Parathyroid adenoma (tissue), 2 donors: ENCODE results near the gene TRPV5.

Experiments
- H2AFZ ChIP-seq: fragments of 300-600 bp; sonication (generic); one replicate; pipeline ENCODE4 v1.7.0; 2017; ENCODE audit warnings: antibody characterized with exemption, mild to moderate bottlenecking
- H3K27ac ChIP-seq: fragments of 300-600 bp; sonication (generic); one replicate; pipeline ENCODE4 v1.7.0; 2017
- H3K27me3 ChIP-seq: fragments of 300-600 bp; sonication (generic); one replicate; pipeline ENCODE4 v1.7.0; 2017; ENCODE audit warnings: low read length; ENCODE audit not compliant: control insufficient read depth, insufficient read depth
- H3K36me3 ChIP-seq: fragments of 300-600 bp; sonication (generic); one replicate; pipeline ENCODE4 v1.7.0; 2017; ENCODE audit warnings: low read length; ENCODE audit not compliant: control insufficient read depth, insufficient read depth
- H3K4me1 ChIP-seq: fragments of 300-600 bp; sonication (generic); one replicate; pipeline ENCODE4 v1.7.0; 2017; ENCODE audit warnings: control low read depth
- H3K4me2 ChIP-seq: fragments of 300-600 bp; sonication (generic); one replicate; pipeline ENCODE4 v1.7.0; 2017; ENCODE audit warnings: low read length
- H3K4me3 ChIP-seq: fragments of 300-600 bp; sonication (generic); one replicate; pipeline ENCODE4 v1.7.0; 2017; ENCODE audit warnings: low read depth, low read length
- H3K79me2 ChIP-seq: fragments of 300-600 bp; sonication (generic); one replicate; pipeline ENCODE4 v1.7.0; 2017; ENCODE audit warnings: control low read depth
- H3K9ac ChIP-seq: fragments of 300-600 bp; sonication (generic); one replicate; pipeline ENCODE4 v1.7.0; 2017; ENCODE audit warnings: mild to moderate bottlenecking
- H3K9me3 ChIP-seq: fragments of 300-600 bp; sonication (generic); one replicate; pipeline ENCODE4 v1.7.0; 2017; ENCODE audit warnings: low read length; ENCODE audit not compliant: control insufficient read depth
- CTCF ChIP-seq: fragments of 300-600 bp; sonication (generic); IDR thresholded peaks from one replicate; pipeline ENCODE4 v1.7.0; 2017; ENCODE audit warnings: antibody characterized with exemption, mild to moderate bottlenecking
- donor health status: primary hyperparathyroidism.

TRPV5 gene

DNA sequence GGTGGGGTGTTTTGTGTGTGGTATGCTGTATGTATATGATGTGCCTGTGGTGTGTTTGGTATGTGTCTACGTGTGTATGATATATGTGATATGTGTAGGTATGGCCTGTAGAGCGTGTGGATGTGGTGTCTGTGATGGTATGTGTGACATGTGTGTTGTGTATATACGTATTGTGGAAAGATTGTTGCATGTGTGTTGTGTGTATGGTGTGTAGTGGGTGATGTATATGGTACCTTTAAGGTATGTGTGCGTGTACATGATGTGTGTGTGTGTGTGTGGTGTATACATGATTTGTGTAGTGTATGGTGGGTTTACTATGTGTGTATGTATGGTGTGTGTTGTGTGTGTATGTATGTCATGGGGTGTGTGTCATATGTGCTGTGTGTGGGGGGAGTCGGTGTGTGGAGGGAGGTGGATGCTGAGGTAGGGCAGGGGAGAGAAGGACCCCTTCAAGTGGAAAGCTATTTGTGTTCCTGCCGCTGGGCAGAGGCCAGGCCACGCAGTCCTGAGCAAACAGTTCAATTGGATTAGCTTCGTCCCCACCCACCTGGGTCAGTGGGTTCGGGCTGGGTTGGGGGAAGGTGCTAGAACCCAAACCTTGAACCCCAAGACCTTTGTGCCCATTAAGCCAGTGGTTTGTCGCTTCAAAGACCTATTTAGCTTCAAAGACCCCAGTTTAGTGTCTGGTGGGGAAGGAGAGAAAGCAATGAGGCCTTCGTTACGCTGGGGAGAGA is 46.1 kb downstream of the TRPV5 start:
- Histone ChIP-seq H3K4me1 (peaks cover 6% of the 10 kb centered on the region), H3K36me3 (no peaks in the 10 kb centered on the region), H3K4me2 (no peak overlapping the region), H2AFZ (no peak overlapping the region), H3K27me3 (no peaks in the 10 kb centered on the region), H3K79me2 (no peaks in the 10 kb centered on the region), H3K9ac (no peak overlapping the region), H3K9me3 (no peaks in the 10 kb centered on the region), H3K27ac (no peak overlapping the region), H3K4me3 (no peak overlapping the region)
- no peak for TF ChIP-seq CTCF

- H3K27me3 ChIP-seq = no peaks in the 10 kb centered on the region
- TF ChIP-seq CTCF = no peak
Measured at GRCh38 chr7:142886866-142887265, 46.7 kb downstream of the TRPV5 start.

DNA sequence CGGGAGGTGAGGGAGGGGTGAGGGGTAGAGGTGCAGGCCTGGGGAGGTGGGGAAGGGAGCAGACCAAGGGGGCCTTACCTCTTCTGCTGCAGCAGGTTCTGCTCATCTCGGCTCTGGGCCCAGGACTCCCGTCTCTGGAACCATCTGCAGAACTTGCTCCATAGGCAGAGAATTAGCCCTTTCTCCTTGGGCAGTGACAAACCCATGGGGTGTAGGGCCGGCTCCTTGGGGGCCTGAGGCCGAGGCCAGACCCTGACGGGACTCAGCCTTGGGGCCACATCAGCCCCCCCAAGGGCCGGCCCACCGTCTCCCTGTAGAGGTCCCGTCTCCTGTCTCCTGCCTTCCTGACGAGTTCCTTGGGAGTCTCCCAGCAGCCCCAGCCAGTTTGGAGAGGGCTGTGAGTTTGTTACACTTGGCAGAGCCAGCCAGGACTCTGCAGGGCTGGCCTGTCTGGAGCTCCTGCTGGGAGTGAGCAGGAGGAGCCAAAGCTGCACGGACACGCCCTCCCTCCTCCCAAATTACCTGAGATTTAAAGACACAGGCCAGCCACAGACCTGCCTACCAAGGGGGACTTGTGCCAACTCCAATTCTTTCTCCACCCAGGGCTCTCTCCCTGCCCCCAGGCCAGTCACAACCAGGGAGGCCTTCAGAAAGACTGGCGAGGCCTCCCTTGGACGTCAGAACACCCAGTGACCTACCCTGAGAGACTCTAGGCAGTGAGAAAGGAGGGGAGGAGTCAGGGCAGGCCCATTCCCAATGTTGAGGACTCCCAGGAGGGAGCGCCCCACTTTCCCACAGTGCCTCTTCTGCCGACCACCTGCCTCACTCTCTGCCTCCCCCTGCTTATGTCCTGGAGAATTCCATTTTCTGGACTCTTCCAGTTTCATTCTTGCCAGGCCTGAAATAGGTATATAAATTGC is 48.0 kb downstream of the TRPV5 start, which contains the start of gene TRPV6:
TRPV6 (minus strand) TSS at position 435 of the 920 bp plus-strand sequence.
- H3K9me3 ChIP-seq = no peaks in the 10 kb centered on the region
- no peaks in the 10 kb centered on the region for H3K79me2 ChIP-seq
- H3K36me3 ChIP-seq = no peaks in the 10 kb centered on the region
- no peak within 1 kb of the TSS for H3K4me3 ChIP-seq
- TF ChIP-seq CTCF = no peak
- H3K27me3 ChIP-seq = no peaks in the 10 kb centered on the region
- H2AFZ ChIP-seq = peak within 1 kb of the TSS; percentile 84
- no peak within 1 kb of the TSS for H3K4me2 ChIP-seq
- H3K27ac ChIP-seq = no peak within 1 kb of the TSS
- peaks cover 6% of the 10 kb centered on the region for H3K4me1 ChIP-seq
- no peak within 1 kb of the TSS for H3K9ac ChIP-seq

More at GRCh38 chr7:142886866-142887265, 46.7 kb downstream of the TRPV5 start:
- Histone ChIP-seq H3K4me2 (no peak overlapping the region), H3K27ac (no peak overlapping the region), H2AFZ (no peak overlapping the region), H3K79me2 (no peaks in the 10 kb centered on the region), H3K9ac (no peak overlapping the region), H3K4me1 (peaks cover 6% of the 10 kb centered on the region), H3K36me3 (no peaks in the 10 kb centered on the region), H3K9me3 (no peaks in the 10 kb centered on the region), H3K4me3 (no peak overlapping the region)

- H3K9me3 ChIP-seq = no peaks in the 10 kb centered on the region
- no peak overlapping the region for H3K4me2 ChIP-seq
- no peak overlapping the region for H3K27ac ChIP-seq
- no peaks in the 10 kb centered on the region for H3K27me3 ChIP-seq
- H3K4me3 ChIP-seq = no peak overlapping the region
- peaks cover 6% of the 10 kb centered on the region for H3K4me1 ChIP-seq
- no peak overlapping the region for H3K9ac ChIP-seq
- no peak for TF ChIP-seq CTCF
- H2AFZ ChIP-seq = no peak overlapping the region
- H3K36me3 ChIP-seq = no peaks in the 10 kb centered on the region
- H3K79me2 ChIP-seq = no peaks in the 10 kb centered on the region
Measured at GRCh38 chr7:142884286-142884640, 49.3 kb downstream of the TRPV5 start.
